RWPE2 (cell line): ENCODE data around the gene SLC41A3.

ENCODE experiments used
- ATAC-seq: fragments of 200-7000 bp; cut with Tn5 transposase; 3 replicates; pipeline ENCODE4 v1.9.1; 2021; ENCODE audit warnings: low read depth
- DNase-seq: peaks from one replicate; pipeline ENCODE4 v3.0.0-alpha.2; 2020; ENCODE audit warnings: low spot score
- H3K27ac ChIP-seq: fragments of 450-650 bp; 2 replicates; pipeline ENCODE4 v1.5.1; 2017; ENCODE audit warnings: mild to moderate bottlenecking; ENCODE audit not compliant: poor library complexity, severe bottlenecking
- H3K27me3 ChIP-seq: fragments of 250-450 bp; sonication (Bioruptor Pico); 2 replicates; pipeline ENCODE4 v1.5.1; 2021; ENCODE audit warnings: mild to moderate bottlenecking, moderate library complexity; ENCODE audit not compliant: insufficient read depth, poor library complexity, severe bottlenecking
- H3K36me3 ChIP-seq: fragments of 250-450 bp; sonication (Bioruptor Pico); 2 replicates; pipeline ENCODE4 v1.5.1; 2020; ENCODE audit warnings: low read depth, mild to moderate bottlenecking, moderate library complexity
- H3K4me1 ChIP-seq: fragments of 250-450 bp; sonication (Bioruptor Pico); 2 replicates; pipeline ENCODE4 v1.5.1; 2021; ENCODE audit warnings: mild to moderate bottlenecking, moderate library complexity; ENCODE audit not compliant: insufficient read depth, poor library complexity, severe bottlenecking
- H3K4me3 ChIP-seq: fragments of 250-450 bp; sonication (Bioruptor Pico); 2 replicates; pipeline ENCODE4 v1.5.1; 2021; ENCODE audit warnings: mild to moderate bottlenecking, moderate library complexity; ENCODE audit not compliant: severe bottlenecking
- H3K9me3 ChIP-seq: fragments of 250-450 bp; sonication (Bioruptor Pico); 2 replicates; pipeline ENCODE4 v1.5.1; 2021; ENCODE audit warnings: mild to moderate bottlenecking, moderate library complexity; ENCODE audit not compliant: severe bottlenecking
- TF ChIP-seq, protein P1 (sequence below): fragments of 450-650 bp; IDR thresholded peaks from one replicate; pipeline ENCODE4 v1.5.1; 2017; ENCODE audit warnings: mild to moderate bottlenecking, moderate library complexity; ENCODE audit not compliant: poor library complexity, severe bottlenecking

Gene SLC41A3

GRCh38 chr3:126051741-126052140 is 32.2 kb downstream of the SLC41A3 start:
- DNase-seq = no peak
- TF ChIP-seq, protein P1, sequence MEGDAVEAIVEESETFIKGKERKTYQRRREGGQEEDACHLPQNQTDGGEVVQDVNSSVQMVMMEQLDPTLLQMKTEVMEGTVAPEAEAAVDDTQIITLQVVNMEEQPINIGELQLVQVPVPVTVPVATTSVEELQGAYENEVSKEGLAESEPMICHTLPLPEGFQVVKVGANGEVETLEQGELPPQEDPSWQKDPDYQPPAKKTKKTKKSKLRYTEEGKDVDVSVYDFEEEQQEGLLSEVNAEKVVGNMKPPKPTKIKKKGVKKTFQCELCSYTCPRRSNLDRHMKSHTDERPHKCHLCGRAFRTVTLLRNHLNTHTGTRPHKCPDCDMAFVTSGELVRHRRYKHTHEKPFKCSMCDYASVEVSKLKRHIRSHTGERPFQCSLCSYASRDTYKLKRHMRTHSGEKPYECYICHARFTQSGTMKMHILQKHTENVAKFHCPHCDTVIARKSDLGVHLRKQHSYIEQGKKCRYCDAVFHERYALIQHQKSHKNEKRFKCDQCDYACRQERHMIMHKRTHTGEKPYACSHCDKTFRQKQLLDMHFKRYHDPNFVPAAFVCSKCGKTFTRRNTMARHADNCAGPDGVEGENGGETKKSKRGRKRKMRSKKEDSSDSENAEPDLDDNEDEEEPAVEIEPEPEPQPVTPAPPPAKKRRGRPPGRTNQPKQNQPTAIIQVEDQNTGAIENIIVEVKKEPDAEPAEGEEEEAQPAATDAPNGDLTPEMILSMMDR = no peak
- H3K9me3 ChIP-seq = no peaks in the 10 kb centered on the region
- H3K27me3 ChIP-seq = no peaks in the 10 kb centered on the region
- no peak for ATAC-seq
- no peak overlapping the region for H3K4me3 ChIP-seq
- peaks cover 11% of the 10 kb centered on the region for H3K4me1 ChIP-seq
- no peak overlapping the region for H3K27ac ChIP-seq
- H3K36me3 ChIP-seq = no peaks in the 10 kb centered on the region

GRCh38 chr3:126051234-126051633 is 32.7 kb downstream of the SLC41A3 start:
- H3K27ac ChIP-seq = no peak overlapping the region
- H3K36me3 ChIP-seq = no peaks in the 10 kb centered on the region
- no peak overlapping the region for H3K4me3 ChIP-seq
- DNase-seq = no peak
- peaks cover 6% of the 10 kb centered on the region for H3K4me1 ChIP-seq
- ATAC-seq = no peak
- H3K9me3 ChIP-seq = no peaks in the 10 kb centered on the region
- no peaks in the 10 kb centered on the region for H3K27me3 ChIP-seq
- TF ChIP-seq, protein P1 = no peak

- Histone ChIP-seq H3K36me3 (no peaks in the 10 kb centered on the region), H3K27ac (no peak overlapping the region), H3K4me1 (peaks cover 6% of the 10 kb centered on the region), H3K4me3 (no peak overlapping the region), H3K27me3 (no peaks in the 10 kb centered on the region), H3K9me3 (no peaks in the 10 kb centered on the region)
- ATAC-seq (no peak), DNase-seq (no peak)
- TF ChIP-seq, protein P1 = no peak
These were observed 33.3 kb downstream of the SLC41A3 start for GRCh38 chr3:126050626-126051025.

- DNase-seq = no peak
- TF ChIP-seq, protein P1 = no peak
- Histone ChIP-seq H3K9me3 (no peaks in the 10 kb centered on the region), H3K4me1 (peaks cover 6% of the 10 kb centered on the region), H3K4me3 (no peak overlapping the region), H3K36me3 (no peaks in the 10 kb centered on the region), H3K27ac (no peak overlapping the region), H3K27me3 (no peaks in the 10 kb centered on the region)
- no peak for ATAC-seq
These were observed 33.9 kb downstream of the SLC41A3 start for GRCh38 chr3:126050050-126050392.

- H3K9me3 ChIP-seq = no peaks in the 10 kb centered on the region
- DNase-seq (no peak), ATAC-seq (no peak)
- no peak overlapping the region for H3K4me3 ChIP-seq
- peaks cover 6% of the 10 kb centered on the region for H3K4me1 ChIP-seq
- no peaks in the 10 kb centered on the region for H3K27me3 ChIP-seq
- H3K27ac ChIP-seq = no peak overlapping the region
- no peaks in the 10 kb centered on the region for H3K36me3 ChIP-seq
- TF ChIP-seq, protein P1 = no peak
These were observed 34.5 kb downstream of the SLC41A3 start for GRCh38 chr3:126049289-126050049.
